HG03565 (cell line): ENCODE data around the gene WNT7A.

ENCODE experiments used
- ATAC-seq: cut with Tn5 transposase; IDR thresholded peaks from one replicate; pipeline ENCODE4 v1.9.1; 2021; ENCODE audit warnings: mild to moderate bottlenecking, moderate library complexity; ENCODE audit not compliant: unreplicated experiment

WNT7A gene

GRCh38 chr3:13849018-13849417 lies 30.9 kb downstream of the WNT7A start:
- no peak for ATAC-seq

GRCh38 chr3:13846716-13847570 lies 32.9 kb downstream of the WNT7A start:
- no peak for ATAC-seq

GRCh38 chr3:13846238-13846637 lies 33.6 kb downstream of the WNT7A start:
- ATAC-seq = no peak

- no peak for ATAC-seq
Observed at GRCh38 chr3:13845806-13846205, 34.1 kb downstream of the WNT7A start.

- ATAC-seq = no peak
Observed at GRCh38 chr3:13844911-13845310, 35.0 kb downstream of the WNT7A start.

- no peak for ATAC-seq
Observed at GRCh38 chr3:13844286-13844685, 35.6 kb downstream of the WNT7A start.

GRCh38 chr3:13843351-13843750 lies 36.5 kb downstream of the WNT7A start:
- no peak for ATAC-seq

GRCh38 chr3:13842226-13842625 lies 37.6 kb downstream of the WNT7A start:
- ATAC-seq = no peak

GRCh38 chr3:13841826-13842225 lies 38.0 kb downstream of the WNT7A start:
- ATAC-seq = no peak

- ATAC-seq = no peak
Observed at GRCh38 chr3:13841141-13841540, 38.7 kb downstream of the WNT7A start.

- ATAC-seq = no peak
Observed at GRCh38 chr3:13840456-13840855, 39.4 kb downstream of the WNT7A start.

GRCh38 chr3:13839726-13840340 lies 40.0 kb downstream of the WNT7A start:
- ATAC-seq = no peak

- no peak for ATAC-seq
Observed at GRCh38 chr3:13839253-13839652, 40.6 kb downstream of the WNT7A start.

- ATAC-seq = no peak
Observed at GRCh38 chr3:13838421-13838820, 41.5 kb downstream of the WNT7A start.

- no peak for ATAC-seq
Observed at GRCh38 chr3:13837751-13838150, 42.1 kb downstream of the WNT7A start.

GRCh38 chr3:13836658-13837587 lies 42.9 kb downstream of the WNT7A start:
- ATAC-seq = no peak

- no peak for ATAC-seq
Observed at GRCh38 chr3:13835246-13835645, 44.6 kb downstream of the WNT7A start.

- no peak for ATAC-seq
Observed at GRCh38 chr3:13834258-13835035, 45.4 kb downstream of the WNT7A start.

- no peak for ATAC-seq
Observed at GRCh38 chr3:13833506-13834257, 46.2 kb downstream of the WNT7A start.

- no peak for ATAC-seq
Observed at GRCh38 chr3:13832130-13832529, 47.7 kb downstream of the WNT7A start.
